ENCODE results near the gene RER1. TPM values are rescaled to one million over a fixed set of nuclear protein-coding genes. Genes with fewer than 3 reads are reported as not detected.

RER1 gene
- total RNA-seq, 1 donor from 2014 or later: 99.3 TPM

GRCh38 chr1:2442661-2443060 lies 51.0 kb downstream of the RER1 start:
- no peak overlapping the region for H3K27ac Mint-ChIP-seq
- H3K36me3 Mint-ChIP-seq (ENCODE audit: insufficient read depth): no peaks in the 10 kb centered on the region
- no peaks in the 10 kb centered on the region for H3K9me3 Mint-ChIP-seq (ENCODE audit: low read depth)
- peaks cover 45% of the 10 kb centered on the region for H3K27me3 Mint-ChIP-seq
- H3K4me1 Mint-ChIP-seq (ENCODE audit: low read depth): no peaks in the 10 kb centered on the region
- H3K4me3 Mint-ChIP-seq (ENCODE audit: low read depth): no peak overlapping the region
- no peak for TF ChIP-seq CTCF (IDR thresholded peaks at IDR 0.05; ENCODE audit: unreplicated experiment)
- no peak for DNase-seq (ENCODE audit: low spot score, unreplicated experiment)

GRCh38 chr1:2443277-2444137 lies 51.9 kb downstream of the RER1 start:
- DNase-seq (ENCODE audit: low spot score, unreplicated experiment): no peak
- Mint-ChIP-seq H3K36me3 (ENCODE audit: insufficient read depth) (no peaks in the 10 kb centered on the region), H3K27me3 (peaks cover 44% of the 10 kb centered on the region), H3K4me3 (ENCODE audit: low read depth) (no peak overlapping the region), H3K27ac (no peak overlapping the region), H3K9me3 (ENCODE audit: low read depth) (no peaks in the 10 kb centered on the region), H3K4me1 (ENCODE audit: low read depth) (no peaks in the 10 kb centered on the region)
- peak; percentile 35 for TF ChIP-seq CTCF (IDR thresholded peaks at IDR 0.05; ENCODE audit: unreplicated experiment)

GRCh38 chr1:2444138-2444591 lies 52.5 kb downstream of the RER1 start:
- Mint-ChIP-seq H3K27me3 (peaks cover 44% of the 10 kb centered on the region), H3K4me1 (ENCODE audit: low read depth) (no peaks in the 10 kb centered on the region), H3K9me3 (ENCODE audit: low read depth) (no peaks in the 10 kb centered on the region), H3K36me3 (ENCODE audit: insufficient read depth) (no peaks in the 10 kb centered on the region), H3K27ac (no peak overlapping the region), H3K4me3 (ENCODE audit: low read depth) (no peak overlapping the region)
- no peak for DNase-seq (ENCODE audit: low spot score, unreplicated experiment)
- TF ChIP-seq CTCF (IDR thresholded peaks at IDR 0.05; ENCODE audit: unreplicated experiment): no peak

- H3K27me3 Mint-ChIP-seq: peaks cover 40% of the 10 kb centered on the region
- no peak for DNase-seq (ENCODE audit: low spot score, unreplicated experiment)
- H3K4me3 Mint-ChIP-seq (ENCODE audit: low read depth): no peak overlapping the region
- no peaks in the 10 kb centered on the region for H3K4me1 Mint-ChIP-seq (ENCODE audit: low read depth)
- no peak for TF ChIP-seq CTCF (IDR thresholded peaks at IDR 0.05; ENCODE audit: unreplicated experiment)
- no peaks in the 10 kb centered on the region for H3K36me3 Mint-ChIP-seq (ENCODE audit: insufficient read depth)
- no peaks in the 10 kb centered on the region for H3K9me3 Mint-ChIP-seq (ENCODE audit: low read depth)
- H3K27ac Mint-ChIP-seq: no peak overlapping the region
Observed at GRCh38 chr1:2445162-2445822, 53.7 kb downstream of the RER1 start.

GRCh38 chr1:2445823-2446215 lies 54.2 kb downstream of the RER1 start:
- H3K36me3 Mint-ChIP-seq (ENCODE audit: insufficient read depth): no peaks in the 10 kb centered on the region
- no peaks in the 10 kb centered on the region for H3K9me3 Mint-ChIP-seq (ENCODE audit: low read depth)
- no peak overlapping the region for H3K4me3 Mint-ChIP-seq (ENCODE audit: low read depth)
- DNase-seq (ENCODE audit: low spot score, unreplicated experiment): no peak
- H3K27me3 Mint-ChIP-seq: peaks cover 36% of the 10 kb centered on the region
- H3K4me1 Mint-ChIP-seq (ENCODE audit: low read depth): no peaks in the 10 kb centered on the region
- no peak for TF ChIP-seq CTCF (IDR thresholded peaks at IDR 0.05; ENCODE audit: unreplicated experiment)
- H3K27ac Mint-ChIP-seq: no peak overlapping the region
